GM12865 (cell line): ENCODE data around the gene CSTF3.

Experiments used
- DNase-seq: peaks from one replicate; pipeline ENCODE4 v3.0.0; 2010; ENCODE audit warnings: low read depth
- H3K4me3 ChIP-seq: 2 replicates; pipeline ENCODE4 v1.5.1; 2011; ENCODE audit warnings: mild to moderate bottlenecking, low read depth, low read length, control low read depth
- TF ChIP-seq, protein P1 (sequence below): IDR thresholded peaks from 2 replicates; pipeline ENCODE4 v1.5.1; 2011; ENCODE audit warnings: low read length, control low read depth, low read depth, inconsistent platforms; ENCODE audit not compliant: insufficient read depth; ENCODE audit errors: missing control alignments

Gene CSTF3

GRCh38 chr11:33040033-33040861, 121.0 kb downstream of the CSTF3 start:
- DNase-seq, result peak; percentile 68
- peak overlapping the region; percentile 54 for H3K4me3 ChIP-seq

GRCh38 chr11:33039274-33040032, 121.8 kb downstream of the CSTF3 start, which contains the start of gene TCP11L1:
Gene TCP11L1 (plus strand): TSS chr11:33039572. CDS start chr11:33043774, 4,202 bp downstream.
- H3K4me3 ChIP-seq, result peak within 1 kb of the TSS; percentile 54
- peak; percentile 95 for DNase-seq
- TF ChIP-seq, protein P1, sequence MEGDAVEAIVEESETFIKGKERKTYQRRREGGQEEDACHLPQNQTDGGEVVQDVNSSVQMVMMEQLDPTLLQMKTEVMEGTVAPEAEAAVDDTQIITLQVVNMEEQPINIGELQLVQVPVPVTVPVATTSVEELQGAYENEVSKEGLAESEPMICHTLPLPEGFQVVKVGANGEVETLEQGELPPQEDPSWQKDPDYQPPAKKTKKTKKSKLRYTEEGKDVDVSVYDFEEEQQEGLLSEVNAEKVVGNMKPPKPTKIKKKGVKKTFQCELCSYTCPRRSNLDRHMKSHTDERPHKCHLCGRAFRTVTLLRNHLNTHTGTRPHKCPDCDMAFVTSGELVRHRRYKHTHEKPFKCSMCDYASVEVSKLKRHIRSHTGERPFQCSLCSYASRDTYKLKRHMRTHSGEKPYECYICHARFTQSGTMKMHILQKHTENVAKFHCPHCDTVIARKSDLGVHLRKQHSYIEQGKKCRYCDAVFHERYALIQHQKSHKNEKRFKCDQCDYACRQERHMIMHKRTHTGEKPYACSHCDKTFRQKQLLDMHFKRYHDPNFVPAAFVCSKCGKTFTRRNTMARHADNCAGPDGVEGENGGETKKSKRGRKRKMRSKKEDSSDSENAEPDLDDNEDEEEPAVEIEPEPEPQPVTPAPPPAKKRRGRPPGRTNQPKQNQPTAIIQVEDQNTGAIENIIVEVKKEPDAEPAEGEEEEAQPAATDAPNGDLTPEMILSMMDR, result no peak

More at GRCh38 chr11:33040033-33040861, 121.0 kb downstream of the CSTF3 start:
- TF ChIP-seq, protein P1, result no peak

GRCh38 chr11:33035011-33035410, 126.3 kb downstream of the CSTF3 start:
- TF ChIP-seq, protein P1, result no peak
- DNase-seq, result no peak
- H3K4me3 ChIP-seq, result no peak overlapping the region
